ENCODE results near the gene CCDC197. TPM values are rescaled to one million over a fixed set of nuclear protein-coding genes. Genes with fewer than 3 reads are reported as not detected.

Gene CCDC197
- total RNA-seq, 1 donor from 2014 or later: not detected

DNA sequence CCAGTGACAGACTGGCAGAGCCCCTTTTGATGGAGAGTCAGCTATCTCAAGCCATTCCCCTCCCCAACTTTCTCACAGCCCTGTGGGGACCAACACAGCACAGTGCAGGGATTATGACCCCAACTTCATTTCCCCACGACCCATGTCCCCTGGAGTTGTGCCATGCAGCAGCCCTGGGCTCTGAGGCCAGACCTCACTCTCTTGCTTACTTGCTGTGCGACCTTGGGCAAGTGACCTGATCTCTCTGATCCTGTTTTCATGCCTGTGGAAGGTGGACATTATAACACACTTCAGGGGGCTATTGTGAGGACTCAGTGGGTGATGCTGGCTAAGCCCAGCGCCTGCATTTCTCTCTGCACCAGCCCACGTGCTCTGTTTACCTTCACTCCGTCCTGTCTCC is 43.1 kb downstream of the CCDC197 start:
- no peak overlapping the region for H3K27ac Mint-ChIP-seq (ENCODE audit: unreplicated experiment)
- H3K9me3 Mint-ChIP-seq (ENCODE audit: unreplicated experiment): no peaks in the 10 kb centered on the region
- H3K36me3 Mint-ChIP-seq (ENCODE audit: low read depth, unreplicated experiment): peaks cover 16% of the 10 kb centered on the region
- H3K4me1 Mint-ChIP-seq (ENCODE audit: unreplicated experiment): no peaks in the 10 kb centered on the region
- peaks cover 5% of the 10 kb centered on the region for H3K27me3 Mint-ChIP-seq (ENCODE audit: unreplicated experiment)
- TF ChIP-seq, protein P1, sequence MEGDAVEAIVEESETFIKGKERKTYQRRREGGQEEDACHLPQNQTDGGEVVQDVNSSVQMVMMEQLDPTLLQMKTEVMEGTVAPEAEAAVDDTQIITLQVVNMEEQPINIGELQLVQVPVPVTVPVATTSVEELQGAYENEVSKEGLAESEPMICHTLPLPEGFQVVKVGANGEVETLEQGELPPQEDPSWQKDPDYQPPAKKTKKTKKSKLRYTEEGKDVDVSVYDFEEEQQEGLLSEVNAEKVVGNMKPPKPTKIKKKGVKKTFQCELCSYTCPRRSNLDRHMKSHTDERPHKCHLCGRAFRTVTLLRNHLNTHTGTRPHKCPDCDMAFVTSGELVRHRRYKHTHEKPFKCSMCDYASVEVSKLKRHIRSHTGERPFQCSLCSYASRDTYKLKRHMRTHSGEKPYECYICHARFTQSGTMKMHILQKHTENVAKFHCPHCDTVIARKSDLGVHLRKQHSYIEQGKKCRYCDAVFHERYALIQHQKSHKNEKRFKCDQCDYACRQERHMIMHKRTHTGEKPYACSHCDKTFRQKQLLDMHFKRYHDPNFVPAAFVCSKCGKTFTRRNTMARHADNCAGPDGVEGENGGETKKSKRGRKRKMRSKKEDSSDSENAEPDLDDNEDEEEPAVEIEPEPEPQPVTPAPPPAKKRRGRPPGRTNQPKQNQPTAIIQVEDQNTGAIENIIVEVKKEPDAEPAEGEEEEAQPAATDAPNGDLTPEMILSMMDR (IDR thresholded peaks at IDR 0.05; ENCODE audit: unreplicated experiment): no peak
- no peak for DNase-seq (ENCODE audit: low spot score)
- H3K4me3 Mint-ChIP-seq (ENCODE audit: unreplicated experiment): no peak overlapping the region

DNA sequence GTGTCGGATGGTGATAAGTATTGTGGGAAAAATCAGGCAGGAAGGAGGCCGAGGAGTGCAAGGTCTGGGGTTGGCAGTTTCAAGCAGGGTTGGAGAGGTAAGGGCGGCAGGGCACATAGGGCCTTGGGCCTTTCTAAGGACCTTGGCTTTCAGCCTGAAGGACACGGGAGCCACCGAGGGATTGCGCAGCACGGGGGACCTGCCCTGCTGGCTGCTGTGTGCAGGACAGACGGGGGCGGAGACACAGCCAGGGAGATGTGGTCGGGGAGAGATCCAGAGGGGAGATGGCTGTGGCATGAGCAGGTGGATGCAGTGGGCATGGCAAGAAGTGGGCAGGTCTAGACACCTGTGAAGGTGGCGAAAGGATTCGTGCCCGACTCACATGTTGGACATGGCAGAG is 43.7 kb downstream of the CCDC197 start:
- H3K4me3 Mint-ChIP-seq (ENCODE audit: unreplicated experiment): no peak overlapping the region
- H3K9me3 Mint-ChIP-seq (ENCODE audit: unreplicated experiment): no peaks in the 10 kb centered on the region
- peaks cover 5% of the 10 kb centered on the region for H3K27me3 Mint-ChIP-seq (ENCODE audit: unreplicated experiment)
- no peak for DNase-seq (ENCODE audit: low spot score)
- TF ChIP-seq, protein P1 (IDR thresholded peaks at IDR 0.05; ENCODE audit: unreplicated experiment): no peak
- H3K27ac Mint-ChIP-seq (ENCODE audit: unreplicated experiment): peak overlapping the region; percentile 21
- H3K36me3 Mint-ChIP-seq (ENCODE audit: low read depth, unreplicated experiment): peaks cover 22% of the 10 kb centered on the region
- no peaks in the 10 kb centered on the region for H3K4me1 Mint-ChIP-seq (ENCODE audit: unreplicated experiment)

DNA sequence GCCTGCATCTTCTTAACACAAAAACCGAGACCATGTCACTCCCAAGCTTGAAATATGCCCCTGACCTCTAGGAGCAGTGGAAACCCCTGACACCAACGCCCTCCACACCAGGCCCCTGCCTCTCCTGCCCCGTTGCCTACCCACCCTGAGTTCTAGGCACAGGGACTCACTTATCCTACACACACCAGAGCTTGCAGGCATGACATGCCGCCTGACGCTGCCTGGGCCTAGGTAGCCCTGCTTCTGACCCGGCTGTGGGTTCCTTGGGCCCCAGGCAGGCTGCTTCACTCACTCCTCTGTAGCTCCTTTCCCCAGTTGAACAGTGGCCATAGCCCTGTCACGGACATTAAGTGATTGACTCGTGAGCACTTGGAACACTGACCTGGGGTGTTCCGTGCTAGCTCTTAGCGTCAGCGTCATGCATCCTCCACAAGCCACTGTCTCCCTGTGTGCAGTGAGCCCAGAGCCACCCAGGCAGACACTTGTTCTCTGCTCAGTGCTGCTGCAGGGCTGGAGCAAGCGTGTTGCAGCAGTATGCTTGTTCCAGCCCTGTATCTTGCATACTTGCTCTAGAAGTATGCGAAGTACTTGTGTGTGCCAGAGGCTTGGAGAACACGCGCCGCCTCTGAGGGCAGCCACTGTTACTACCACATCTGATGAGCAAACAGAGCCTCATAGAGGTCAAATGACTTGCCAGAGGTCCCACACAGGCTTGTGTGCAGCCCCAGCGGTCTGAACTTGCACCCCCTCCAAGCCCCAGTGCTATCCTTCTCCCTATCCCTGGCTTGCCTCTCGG is 44.6 kb downstream of the CCDC197 start:
- H3K9me3 Mint-ChIP-seq (ENCODE audit: unreplicated experiment): no peaks in the 10 kb centered on the region
- no peak overlapping the region for H3K4me3 Mint-ChIP-seq (ENCODE audit: unreplicated experiment)
- H3K27me3 Mint-ChIP-seq (ENCODE audit: unreplicated experiment): peaks cover 5% of the 10 kb centered on the region
- no peak for DNase-seq (ENCODE audit: low spot score)
- H3K27ac Mint-ChIP-seq (ENCODE audit: unreplicated experiment): no peak overlapping the region
- TF ChIP-seq, protein P1 (IDR thresholded peaks at IDR 0.05; ENCODE audit: unreplicated experiment): no peak
- peaks cover 23% of the 10 kb centered on the region for H3K36me3 Mint-ChIP-seq (ENCODE audit: low read depth, unreplicated experiment)
- no peaks in the 10 kb centered on the region for H3K4me1 Mint-ChIP-seq (ENCODE audit: unreplicated experiment)

DNA sequence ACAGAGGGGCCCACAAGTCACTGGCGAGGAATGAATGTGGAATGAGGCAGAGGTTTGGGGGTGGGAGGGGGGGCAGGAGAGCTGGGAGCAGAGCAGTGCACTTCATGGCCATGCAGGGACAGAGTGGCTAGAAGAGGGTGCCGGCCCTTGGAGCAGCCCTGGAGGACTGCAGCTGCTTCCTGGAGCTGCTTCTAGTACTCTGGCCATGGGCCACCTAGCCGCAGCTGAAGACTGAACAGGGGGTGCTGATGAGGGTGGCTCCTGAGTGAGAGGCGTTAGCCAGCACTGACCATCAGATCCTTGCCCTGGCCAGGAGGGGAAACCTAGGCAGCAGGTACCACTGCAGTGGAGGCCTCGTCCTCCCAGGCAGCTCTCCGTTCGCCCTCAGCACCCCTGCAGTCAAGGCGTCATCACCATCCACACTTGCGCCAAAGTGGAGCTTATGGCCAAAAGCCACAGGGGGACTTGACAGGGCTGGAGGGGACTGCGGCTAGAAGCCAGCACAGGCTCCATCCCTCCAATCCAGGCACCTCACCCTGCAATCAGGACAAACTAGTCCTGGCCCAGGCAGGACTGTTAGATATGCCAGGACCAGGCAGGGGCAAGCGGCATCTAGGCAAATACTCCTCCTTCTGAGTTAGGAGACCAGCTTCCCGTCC is 45.5 kb downstream of the CCDC197 start:
- Mint-ChIP-seq H3K27me3 (ENCODE audit: unreplicated experiment) (peaks cover 5% of the 10 kb centered on the region), H3K4me3 (ENCODE audit: unreplicated experiment) (no peak overlapping the region), H3K9me3 (ENCODE audit: unreplicated experiment) (no peaks in the 10 kb centered on the region), H3K4me1 (ENCODE audit: unreplicated experiment) (no peaks in the 10 kb centered on the region), H3K36me3 (ENCODE audit: low read depth, unreplicated experiment) (peaks cover 19% of the 10 kb centered on the region), H3K27ac (ENCODE audit: unreplicated experiment) (no peak overlapping the region)
- TF ChIP-seq, protein P1 (IDR thresholded peaks at IDR 0.05; ENCODE audit: unreplicated experiment): no peak
- no peak for DNase-seq (ENCODE audit: low spot score)

Measured in endothelial cell (in vitro differentiated cells).